Upper lobe of left lung (tissue), 4 donors: Measurements from ENCODE around the gene SUN5.

Source experiments
- CTCF ChIP-seq, 6 experiments: fragments of 450-650 bp in 4 of 6; fragments of 200-600 bp in 2 of 6; sonication (generic) in 2 of 6; IDR thresholded peaks; one replicate each; pipeline ENCODE4 v1.5.1; 2016 to 2019; ENCODE audit warnings: antibody characterized with exemption in 6 of 6
- POLR2A ChIP-seq, 4 donors: fragments of 450-650 bp; IDR thresholded peaks; one replicate each; pipeline ENCODE4 v1.5.1; 2016 to 2017; ENCODE audit warnings: antibody characterized with exemption in 4 of 4, mild to moderate bottlenecking in 2 of 4
- POLR2AphosphoS5 ChIP-seq, 2 donors: sonication (generic); formaldehyde crosslinking; IDR thresholded peaks; one replicate each; pipeline ENCODE4 v1.5.1; 2017; ENCODE audit warnings: antibody characterized with exemption in 2 of 2

- TF ChIP-seq CTCF (IDR thresholded peaks at IDR 0.05) (no peak), POLR2AphosphoS5 (IDR thresholded peaks at IDR 0.05) (no peak), POLR2A (IDR thresholded peaks at IDR 0.05) (no peak)
Measured at GRCh38 chr20:33019465-33020277, 15.4 kb upstream of the SUN5 start.
